ENCODE data around the gene NTPCR.

The NTPCR gene

DNA sequence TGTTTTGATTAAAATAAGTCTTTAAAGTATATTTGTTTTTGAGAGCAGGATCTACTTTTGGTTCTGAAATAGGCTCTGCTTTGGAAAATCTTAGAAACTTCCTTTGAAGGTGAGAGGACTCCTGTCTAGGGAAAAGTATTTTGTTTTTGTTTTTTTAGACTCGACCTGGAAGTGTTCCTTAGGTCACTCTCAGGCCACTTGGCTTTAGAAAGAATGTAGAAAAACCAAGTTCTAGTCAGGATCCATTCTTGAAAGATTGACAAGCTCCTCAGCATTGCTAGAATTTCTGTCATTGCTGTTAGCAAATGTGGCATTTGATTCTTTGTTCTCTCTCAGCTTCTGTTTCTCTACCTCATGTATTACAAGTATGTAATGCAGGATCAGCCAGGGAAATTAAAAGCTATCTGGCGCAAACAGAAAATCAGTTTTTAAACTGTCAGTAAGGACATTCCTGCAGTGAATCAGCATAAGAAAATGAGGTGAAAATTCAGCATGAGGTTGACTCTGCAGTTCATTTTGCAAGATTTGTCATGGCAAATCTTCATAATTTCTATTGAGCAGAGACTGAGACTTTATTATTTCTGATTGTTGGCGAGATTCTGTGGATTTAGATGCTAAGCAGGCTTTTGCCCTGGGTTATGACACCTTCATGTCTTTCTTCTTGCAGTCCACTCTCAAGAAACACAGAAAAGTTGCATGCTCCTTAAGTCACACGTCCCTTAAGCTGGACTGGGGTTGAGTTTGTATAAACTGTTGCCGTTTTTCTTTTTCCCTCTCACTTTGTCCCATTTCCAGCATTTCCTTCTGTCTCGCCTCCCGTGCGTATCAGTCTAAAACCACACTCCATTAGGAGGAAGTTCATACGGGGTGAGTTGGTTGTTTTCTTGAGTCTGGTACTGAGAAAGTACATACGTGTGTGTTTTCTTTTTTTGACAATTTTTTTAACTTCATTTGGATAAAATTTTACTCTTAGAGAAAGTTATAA is 12.6 kb downstream of the NTPCR start:
- Histone ChIP-seq H3K4me1 (ENCODE audit: insufficient read depth, low read length) (no peaks in the 10 kb centered on the region), H3K9me3 (ENCODE audit: control insufficient read depth, insufficient read depth, low read length) (no peaks in the 10 kb centered on the region), H3K9ac (ENCODE audit: low read depth, low read length) (no peak overlapping the region), H3K36me3 (ENCODE audit: insufficient read depth, low read length) (peaks cover 4% of the 10 kb centered on the region)

DNA sequence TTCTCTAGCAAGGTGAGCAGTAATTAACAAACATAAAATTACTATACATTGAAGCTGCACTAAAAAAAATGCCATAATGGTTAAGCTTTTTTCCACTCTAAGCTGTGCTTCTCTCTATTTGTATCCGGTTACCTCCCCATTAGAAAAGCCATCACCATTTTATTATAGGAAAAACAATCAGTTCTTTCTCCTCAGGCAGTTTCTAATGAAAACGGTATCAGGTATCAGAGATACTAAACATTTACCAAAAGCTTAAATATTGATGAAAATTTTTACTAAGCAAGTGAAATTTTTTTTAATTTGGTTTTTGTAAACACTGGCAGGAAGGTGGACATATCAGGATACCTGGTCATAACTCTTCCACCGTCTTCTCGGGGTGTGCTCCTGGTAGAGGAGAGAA is 14.2 kb downstream of the NTPCR start:
- no peaks in the 10 kb centered on the region for H3K9me3 ChIP-seq (ENCODE audit: control insufficient read depth, insufficient read depth, low read length)
- H3K36me3 ChIP-seq (ENCODE audit: insufficient read depth, low read length) = peaks cover 9% of the 10 kb centered on the region; the same call in 1 of the 2 replicates
- no peak overlapping the region for H3K9ac ChIP-seq (ENCODE audit: low read depth, low read length)
- H3K4me1 ChIP-seq (ENCODE audit: insufficient read depth, low read length) = no peaks in the 10 kb centered on the region

DNA sequence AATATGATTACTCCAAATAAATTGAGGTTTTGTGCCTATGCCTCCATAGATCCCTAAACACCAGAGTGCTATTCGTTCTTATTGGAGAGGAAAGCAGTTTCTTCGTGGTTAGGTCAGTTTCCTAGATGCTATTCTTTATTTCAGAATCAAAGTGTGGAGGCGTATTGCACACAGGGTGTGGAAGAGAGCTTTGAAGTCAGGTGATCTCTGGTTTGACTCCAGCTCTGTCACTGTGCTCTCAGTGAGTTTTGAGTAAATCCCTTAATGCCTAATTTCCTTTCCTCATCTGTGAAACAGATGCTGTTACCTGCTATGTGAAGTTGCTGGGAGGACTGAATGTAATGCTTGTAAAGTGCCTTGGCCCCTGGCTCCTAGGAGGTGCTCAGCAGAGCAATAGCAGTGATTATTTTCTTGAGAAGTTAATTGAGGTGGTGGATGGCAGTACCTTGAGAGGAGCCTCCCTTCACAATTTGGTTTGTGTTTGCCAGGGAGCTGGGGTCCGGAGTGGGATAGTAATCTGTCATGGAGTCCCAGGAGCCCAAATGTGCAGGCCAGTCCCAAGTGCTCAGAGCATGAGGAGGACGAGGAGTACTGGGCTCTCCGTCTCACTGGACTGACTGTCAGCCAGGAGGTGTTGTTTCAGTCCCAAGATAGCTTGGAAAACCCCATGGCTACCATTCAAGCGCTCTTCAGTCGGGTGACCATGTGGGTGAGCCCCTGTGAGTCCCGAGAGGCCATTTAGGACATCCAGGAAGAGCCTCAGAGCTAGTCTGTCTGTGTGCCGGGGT is 14.9 kb downstream of the NTPCR start:
- Histone ChIP-seq H3K9ac (ENCODE audit: low read depth, low read length) (no peak overlapping the region), H3K9me3 (ENCODE audit: control insufficient read depth, insufficient read depth, low read length) (no peaks in the 10 kb centered on the region), H3K36me3 (ENCODE audit: insufficient read depth, low read length) (peaks cover 9% of the 10 kb centered on the region; the same call in 1 of the 2 replicates), H3K4me1 (ENCODE audit: insufficient read depth, low read length) (no peaks in the 10 kb centered on the region)

DNA sequence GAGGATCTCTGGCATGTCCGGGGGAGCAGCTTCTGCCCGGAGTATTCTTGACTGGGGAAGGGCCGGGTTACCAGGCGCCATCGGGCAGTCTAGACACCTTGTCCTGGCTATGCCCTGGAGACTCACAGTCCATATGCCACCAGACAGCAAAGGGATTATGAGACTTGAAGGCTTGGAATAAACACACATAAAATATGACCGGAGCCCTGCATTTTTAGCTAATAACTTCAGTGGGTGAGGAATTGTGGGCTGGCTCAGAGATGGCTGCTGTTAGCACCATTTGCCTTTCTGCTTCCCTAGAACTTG is 15.5 kb downstream of the NTPCR start:
- Histone ChIP-seq H3K36me3 (ENCODE audit: insufficient read depth, low read length) (peaks cover 12% of the 10 kb centered on the region), H3K9ac (ENCODE audit: low read depth, low read length) (no peak overlapping the region), H3K4me1 (ENCODE audit: insufficient read depth, low read length) (no peaks in the 10 kb centered on the region)

DNA sequence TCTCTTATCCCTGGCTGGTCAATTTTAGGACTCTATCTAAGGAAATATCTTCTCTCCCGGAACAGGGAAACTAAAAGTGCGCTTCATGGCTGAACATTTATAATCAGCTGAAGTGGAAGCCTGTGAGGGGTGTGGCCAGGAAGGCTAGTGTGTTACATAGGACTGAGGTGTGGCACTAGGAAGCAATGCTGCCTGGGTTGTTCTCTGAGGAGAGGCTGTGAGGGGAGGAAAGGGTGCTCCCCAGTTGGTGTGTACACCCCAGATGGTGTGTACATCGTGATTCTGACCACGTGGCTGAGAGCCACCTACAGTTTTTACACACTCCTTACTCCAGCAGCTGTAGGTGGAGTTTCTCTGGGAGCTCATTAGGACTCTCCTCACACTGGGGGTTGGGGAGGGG is 16.3 kb downstream of the NTPCR start:
- H3K4me1 ChIP-seq (ENCODE audit: insufficient read depth, low read length) = no peaks in the 10 kb centered on the region
- H3K9me3 ChIP-seq (ENCODE audit: control insufficient read depth, insufficient read depth, low read length) = no peaks in the 10 kb centered on the region; the same call in 1 of the 2 replicates
- H3K9ac ChIP-seq (ENCODE audit: low read depth, low read length) = no peak overlapping the region
- H3K36me3 ChIP-seq (ENCODE audit: insufficient read depth, low read length) = peaks cover 20% of the 10 kb centered on the region

More for the DNA sequence above, 15.5 kb downstream of the NTPCR start:
- H3K9me3 ChIP-seq (ENCODE audit: control insufficient read depth, insufficient read depth, low read length) = no peaks in the 10 kb centered on the region

DNA sequence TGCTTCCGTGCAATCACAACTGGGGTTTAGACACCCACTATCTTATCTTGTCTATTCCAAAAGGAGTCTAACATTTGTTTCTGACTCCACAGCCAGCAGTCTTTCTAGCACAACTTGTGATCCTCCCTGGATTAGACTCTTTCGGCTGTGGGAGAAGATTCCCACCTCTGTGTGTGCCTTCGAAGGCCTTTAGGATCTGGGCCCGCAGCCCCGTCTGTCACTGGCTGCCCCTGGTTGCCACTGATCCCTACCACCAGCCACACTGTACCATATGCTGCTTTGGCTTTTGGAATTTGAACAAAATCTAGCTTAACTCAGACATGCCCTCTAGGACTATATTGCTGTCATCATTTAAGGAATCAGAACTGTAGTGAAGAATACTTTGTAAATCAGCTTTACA is 18.0 kb downstream of the NTPCR start:
- Histone ChIP-seq H3K4me1 (ENCODE audit: insufficient read depth, low read length) (no peaks in the 10 kb centered on the region), H3K36me3 (ENCODE audit: insufficient read depth, low read length) (peaks cover 30% of the 10 kb centered on the region), H3K9ac (ENCODE audit: low read depth, low read length) (no peak overlapping the region), H3K9me3 (ENCODE audit: control insufficient read depth, insufficient read depth, low read length) (no peaks in the 10 kb centered on the region; the same call in 1 of the 2 replicates)

DNA sequence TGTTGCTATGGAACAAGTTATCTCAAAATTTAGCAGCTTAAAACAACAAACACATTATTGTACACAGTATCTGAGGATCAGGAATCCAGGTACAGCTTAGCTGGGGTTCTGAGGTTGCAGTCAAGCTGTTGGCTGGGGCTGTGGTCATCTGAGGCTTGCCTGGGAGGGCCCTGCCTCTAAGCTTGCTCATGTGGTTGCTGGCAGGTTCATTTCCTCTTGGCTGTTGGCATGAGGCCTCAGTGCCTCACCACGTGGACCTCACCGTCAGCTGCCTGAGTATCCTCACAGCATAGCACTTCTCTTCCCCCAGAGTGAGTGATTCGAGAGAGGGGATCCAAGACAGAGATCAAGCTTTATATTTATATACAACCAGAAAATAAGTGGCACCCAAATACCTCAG is 18.6 kb downstream of the NTPCR start:
- peaks cover 30% of the 10 kb centered on the region for H3K36me3 ChIP-seq (ENCODE audit: insufficient read depth, low read length)
- H3K9me3 ChIP-seq (ENCODE audit: control insufficient read depth, insufficient read depth, low read length) = peaks cover 1% of the 10 kb centered on the region; the same call in 1 of the 2 replicates

DNA sequence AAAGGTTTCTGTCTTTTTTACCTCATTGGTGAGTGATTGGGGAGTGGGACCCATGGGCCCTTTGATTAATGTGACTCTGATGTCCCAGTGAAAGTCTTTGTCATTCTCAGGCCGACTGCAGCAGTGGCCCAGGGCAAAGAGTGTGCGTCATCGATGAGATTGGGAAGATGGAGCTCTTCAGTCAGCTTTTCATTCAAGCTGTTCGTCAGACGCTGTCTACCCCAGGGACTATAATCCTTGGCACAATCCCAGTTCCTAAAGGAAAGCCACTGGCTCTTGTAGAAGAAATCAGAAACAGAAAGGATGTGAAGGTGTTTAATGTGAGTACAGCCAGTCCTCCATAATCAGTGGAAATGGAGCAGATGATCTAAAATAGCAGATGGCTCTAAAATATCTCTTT is 19.4 kb downstream of the NTPCR start:
- no peaks in the 10 kb centered on the region for H3K4me1 ChIP-seq (ENCODE audit: insufficient read depth, low read length)
- H3K9me3 ChIP-seq (ENCODE audit: control insufficient read depth, insufficient read depth, low read length) = peaks cover 4% of the 10 kb centered on the region; the same call in 1 of the 2 replicates
- no peak overlapping the region for H3K9ac ChIP-seq (ENCODE audit: low read depth, low read length)
- H3K36me3 ChIP-seq (ENCODE audit: insufficient read depth, low read length) = peaks cover 30% of the 10 kb centered on the region

More for the DNA sequence above, 18.6 kb downstream of the NTPCR start:
- Histone ChIP-seq H3K4me1 (ENCODE audit: insufficient read depth, low read length) (no peaks in the 10 kb centered on the region), H3K9ac (ENCODE audit: low read depth, low read length) (no peak overlapping the region)

DNA sequence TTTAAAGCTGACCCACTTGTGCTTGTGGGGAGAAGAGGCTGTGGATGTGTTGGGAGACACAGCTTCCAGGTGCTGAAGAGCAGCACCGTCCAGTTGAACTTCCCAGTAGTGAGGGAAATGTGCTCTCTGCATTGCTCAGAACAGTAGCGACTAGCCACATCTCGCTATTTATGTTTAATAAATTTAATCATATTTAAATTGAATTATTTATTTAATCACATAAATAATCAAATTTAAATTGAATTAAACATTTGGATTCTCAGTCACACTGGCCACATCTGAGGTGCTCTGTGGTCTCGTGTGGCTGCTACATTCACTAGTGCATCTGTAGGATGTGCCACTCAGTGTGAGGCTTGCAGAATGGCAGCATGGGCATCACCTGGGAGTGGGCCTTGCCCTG is 20.1 kb downstream of the NTPCR start:
- H3K9me3 ChIP-seq (ENCODE audit: control insufficient read depth, insufficient read depth, low read length) = peaks cover 4% of the 10 kb centered on the region; the same call in 1 of the 2 replicates
- H3K36me3 ChIP-seq (ENCODE audit: insufficient read depth, low read length) = peaks cover 30% of the 10 kb centered on the region
- no peak overlapping the region for H3K9ac ChIP-seq (ENCODE audit: low read depth, low read length)
- no peaks in the 10 kb centered on the region for H3K4me1 ChIP-seq (ENCODE audit: insufficient read depth, low read length)

DNA sequence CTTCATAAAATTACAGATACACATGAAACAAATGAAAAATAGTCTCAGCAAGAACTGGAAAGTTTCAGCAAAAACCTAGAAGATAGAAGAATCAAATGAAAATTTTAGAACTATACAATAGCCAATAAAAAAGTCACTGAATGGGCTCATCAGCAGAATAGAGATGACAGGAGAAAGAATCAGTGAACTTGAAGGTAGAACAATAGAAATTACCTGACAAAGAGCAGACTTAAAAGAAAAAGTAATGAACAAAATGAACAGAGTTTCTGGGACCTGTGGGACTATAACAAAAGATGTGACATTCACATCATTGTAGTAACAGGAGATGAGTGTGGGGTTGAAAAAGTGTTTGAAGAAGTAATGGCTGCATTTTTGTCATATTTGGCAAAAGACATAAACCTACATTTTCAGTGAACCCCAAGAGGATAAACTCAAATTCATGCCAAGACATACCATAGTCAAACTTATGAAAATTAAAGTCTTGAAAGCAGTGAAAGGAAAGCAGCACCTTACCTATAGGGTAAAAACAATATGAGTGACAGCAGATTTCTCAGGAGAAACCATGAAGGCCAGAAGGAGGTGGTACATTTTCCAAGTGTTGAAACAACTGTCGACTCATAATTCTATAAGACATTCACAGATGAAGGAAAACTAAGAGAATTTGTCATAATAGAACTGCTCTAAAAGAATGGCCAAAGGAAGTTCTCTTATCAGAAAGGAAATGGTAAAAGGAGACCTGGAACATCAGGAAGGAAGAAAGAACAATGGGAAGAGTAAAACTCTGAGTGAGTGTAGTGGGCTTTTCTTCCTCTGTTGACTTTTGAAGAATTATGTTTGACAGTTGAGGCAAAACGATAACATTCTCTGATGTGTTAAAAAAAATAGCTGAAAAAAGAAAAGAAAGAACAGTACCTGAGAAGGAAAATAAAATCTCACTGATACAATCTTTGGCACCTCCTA is 23.5 kb downstream of the NTPCR start:
- Histone ChIP-seq H3K36me3 (ENCODE audit: insufficient read depth, low read length) (peaks cover 32% of the 10 kb centered on the region), H3K9ac (ENCODE audit: low read depth, low read length) (no peak overlapping the region), H3K9me3 (ENCODE audit: control insufficient read depth, insufficient read depth, low read length) (peaks cover 4% of the 10 kb centered on the region; the same call in 1 of the 2 replicates), H3K4me1 (ENCODE audit: insufficient read depth, low read length) (no peaks in the 10 kb centered on the region)

DNA sequence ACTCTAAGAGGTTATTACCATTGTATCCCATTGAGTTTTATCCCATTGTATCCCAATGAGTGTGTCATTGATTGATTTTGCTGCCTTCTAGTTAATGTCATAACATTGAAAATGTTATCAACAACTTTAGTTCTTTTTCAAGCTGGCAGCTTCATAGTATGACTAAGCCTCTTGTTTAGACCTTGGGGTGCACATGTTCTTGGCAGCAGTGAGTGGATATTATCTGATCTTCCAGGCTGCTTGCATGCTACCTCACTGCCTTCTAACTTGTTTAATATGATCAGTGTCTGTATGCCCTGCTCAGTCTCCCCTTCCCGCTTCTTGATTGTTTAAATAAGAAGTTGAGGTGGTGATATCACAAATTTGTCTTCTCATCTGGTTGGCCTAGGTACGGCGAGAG is 24.6 kb downstream of the NTPCR start:
- no peak overlapping the region for H3K9ac ChIP-seq (ENCODE audit: low read depth, low read length)
- H3K9me3 ChIP-seq (ENCODE audit: control insufficient read depth, insufficient read depth, low read length) = peaks cover 4% of the 10 kb centered on the region; the same call in 1 of the 2 replicates
- H3K36me3 ChIP-seq (ENCODE audit: insufficient read depth, low read length) = peaks cover 28% of the 10 kb centered on the region

DNA sequence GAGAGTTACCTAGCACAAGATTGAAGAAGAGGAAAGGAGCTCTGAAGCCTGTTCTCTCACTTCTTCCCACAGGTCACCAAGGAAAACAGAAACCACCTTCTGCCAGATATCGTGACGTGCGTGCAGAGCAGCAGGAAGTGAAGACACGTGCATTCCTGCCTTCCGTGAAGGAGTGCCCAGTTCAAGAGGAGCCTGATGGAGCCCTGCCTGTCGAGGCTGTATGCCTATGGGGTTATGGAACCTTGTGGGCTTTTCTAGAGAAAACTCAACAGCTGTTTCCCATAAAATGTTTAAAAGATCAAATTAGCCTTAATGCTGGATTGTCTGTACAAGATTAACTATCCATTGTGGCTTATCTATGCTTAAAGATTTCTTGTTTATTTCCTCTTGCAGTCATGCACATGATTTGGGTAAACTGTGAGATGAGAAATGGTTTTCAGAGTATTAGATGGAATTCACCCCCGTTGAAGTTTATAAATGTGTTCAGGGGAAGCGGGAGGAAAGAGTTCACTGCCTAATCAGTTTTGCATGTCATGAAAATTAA is 27.8 kb downstream of the NTPCR start:
- Histone ChIP-seq H3K36me3 (ENCODE audit: insufficient read depth, low read length) (peaks cover 10% of the 10 kb centered on the region), H3K9ac (ENCODE audit: low read depth, low read length) (no peak overlapping the region), H3K4me1 (ENCODE audit: insufficient read depth, low read length) (no peaks in the 10 kb centered on the region), H3K9me3 (ENCODE audit: control insufficient read depth, insufficient read depth, low read length) (peaks cover 4% of the 10 kb centered on the region; the same call in 1 of the 2 replicates)

More for the DNA sequence above, 24.6 kb downstream of the NTPCR start:
- no peaks in the 10 kb centered on the region for H3K4me1 ChIP-seq (ENCODE audit: insufficient read depth, low read length)

DNA sequence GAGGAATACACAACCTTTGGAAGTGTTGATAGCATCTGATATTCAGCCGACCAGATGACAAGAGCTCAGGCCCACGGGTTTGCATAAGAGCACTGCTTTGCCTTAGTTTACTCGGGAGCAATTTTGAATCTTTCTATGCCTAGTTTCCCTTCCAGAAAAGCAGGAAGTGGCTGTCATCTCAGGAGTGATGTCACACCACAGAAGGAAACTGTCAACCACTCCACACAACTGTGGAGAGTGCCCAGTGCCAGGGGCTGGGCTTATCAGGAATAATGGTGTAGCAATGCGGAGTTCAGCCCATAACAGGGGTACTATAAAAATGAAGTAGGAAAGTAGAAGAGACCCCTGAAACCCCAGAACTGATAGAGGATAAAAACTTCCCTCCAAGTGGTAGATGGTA is 28.4 kb downstream of the NTPCR start:
- H3K9me3 ChIP-seq (ENCODE audit: control insufficient read depth, insufficient read depth, low read length) = peaks cover 4% of the 10 kb centered on the region; the same call in 1 of the 2 replicates
- H3K36me3 ChIP-seq (ENCODE audit: insufficient read depth, low read length) = peaks cover 8% of the 10 kb centered on the region; the same call in 1 of the 2 replicates
- H3K4me1 ChIP-seq (ENCODE audit: insufficient read depth, low read length) = no peaks in the 10 kb centered on the region
- H3K9ac ChIP-seq (ENCODE audit: low read depth, low read length) = no peak overlapping the region
